Activated CD8-positive, alpha-beta T cell treated with anti-CD3 and anti-CD28 coated beads, Interleukin-2, amount 10 ng/mL, durations not matched to agents 7 days and 5 days (primary cell): ENCODE measurements around the gene VPS13A. TPM values are rescaled to one million over a fixed set of nuclear protein-coding genes. Genes with fewer than 3 reads are reported as not detected.
A peak's percentile ranks its signal among the peaks of the same experiment; 100 is the strongest.

ENCODE experiments used
- ATAC-seq: fragments of 150-1000 bp; cut with Tn5 transposase; one replicate; pipeline ENCODE4 v1.10.0; 2021; ENCODE audit warnings: moderate library complexity
- CTCF ChIA-PET: fragments of 350-600 bp; sonication (Branson Sonifier 250); formaldehyde crosslinking; loops from one replicate; lab custom pipeline; 2021; ENCODE audit warnings: antibody characterized with exemption; lab: Charles Lee
- POLR2A ChIA-PET: fragments of 350-600 bp; sonication (Branson Sonifier 250); formaldehyde crosslinking; loops from one replicate; lab custom pipeline; 2021; ENCODE audit warnings: antibody characterized with exemption; lab: Charles Lee
- DNase-seq: peaks from one replicate; pipeline ENCODE4 v3.0.0-alpha.2; 2020
- H3K27ac Mint-ChIP-seq: one replicate; pipeline ENCODE4 v1.8.0; 2021; ENCODE audit warnings: mild to moderate bottlenecking, mixed read lengths
- H3K27me3 Mint-ChIP-seq: one replicate; pipeline ENCODE4 v1.8.0; 2021; ENCODE audit warnings: low read depth, mixed read lengths
- H3K36me3 Mint-ChIP-seq: one replicate; pipeline ENCODE4 v1.8.0; 2021; ENCODE audit warnings: low read depth, mixed read lengths
- H3K4me1 Mint-ChIP-seq: one replicate; pipeline ENCODE4 v1.8.0; 2021; ENCODE audit warnings: low read depth, mixed read lengths
- H3K4me3 Mint-ChIP-seq: one replicate; pipeline ENCODE4 v1.8.0; 2021; ENCODE audit warnings: mild to moderate bottlenecking, mixed read lengths
- H3K9me3 Mint-ChIP-seq: one replicate; pipeline ENCODE4 v1.8.0; 2022; ENCODE audit warnings: mixed read lengths; ENCODE audit not compliant: insufficient read depth
- total RNA-seq, 2 experiments: library from RNA; stranded (reverse); gene quantifications; one replicate each; pipeline ENCODE4 v1.2.3, GENCODE V29; 2021

Gene VPS13A
- total RNA-seq, 2 experiments from 2014 or later, result 39.4 to 40.2 TPM

DNA sequence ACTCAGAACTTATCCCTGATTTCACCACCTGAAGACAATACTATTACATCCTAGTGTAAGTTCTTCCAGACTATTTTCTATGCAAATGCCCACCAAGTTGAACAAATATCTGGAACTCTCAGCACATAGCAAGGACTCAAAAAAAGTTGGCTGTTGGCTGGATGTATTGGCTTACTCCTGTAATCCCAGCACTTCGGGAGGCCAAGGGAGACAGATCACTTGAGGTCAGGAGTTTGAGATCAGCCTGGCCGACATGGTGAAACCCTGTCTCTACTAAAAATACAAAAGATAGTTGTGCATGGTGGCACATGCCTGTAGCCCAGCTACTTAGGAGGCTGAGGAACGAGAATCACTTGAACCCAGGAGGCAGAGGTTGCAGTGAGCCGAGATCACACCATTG is 15.0 kb upstream of the VPS13A start:
- Mint-ChIP-seq H3K9me3 (no peaks in the 10 kb centered on the region), H3K27me3 (peaks cover 15% of the 10 kb centered on the region), H3K4me1 (no peaks in the 10 kb centered on the region), H3K36me3 (no peaks in the 10 kb centered on the region), H3K27ac (no peak overlapping the region), H3K4me3 (no peak overlapping the region)
- no peak for ATAC-seq
- DNase-seq, result no peak
- CTCF ChIA-PET, result interaction anchor here (1.4 kb wide), 1 partner anchor 12 kb away, joined by 4 read pairs; no protein-coding TSS in a partner anchor
- POLR2A ChIA-PET, result no interaction called here

DNA sequence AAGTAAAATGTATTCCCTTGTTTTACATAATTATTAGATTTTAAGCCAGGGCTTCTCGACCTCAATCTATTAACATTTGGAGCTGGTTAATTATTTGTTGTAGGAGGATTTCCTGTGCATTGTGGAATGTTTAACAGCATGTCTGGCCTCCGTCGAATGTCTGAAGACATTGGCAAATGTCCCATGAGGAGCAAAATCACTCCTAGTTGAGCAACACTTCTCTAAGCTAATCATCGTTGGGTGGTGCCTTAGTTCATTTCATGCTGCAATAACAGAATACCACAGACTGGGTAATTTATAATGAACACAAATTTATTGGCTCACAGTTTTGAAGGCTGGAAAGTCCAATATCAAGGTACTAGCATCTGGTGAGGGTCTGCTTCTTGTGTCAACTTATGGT is 13.4 kb upstream of the VPS13A start:
- no peak overlapping the region for H3K27ac Mint-ChIP-seq
- peaks cover 15% of the 10 kb centered on the region for H3K27me3 Mint-ChIP-seq
- ATAC-seq (no peak), DNase-seq (no peak)
- H3K36me3 Mint-ChIP-seq, result no peaks in the 10 kb centered on the region
- H3K4me1 Mint-ChIP-seq, result peaks cover 2% of the 10 kb centered on the region
- no peaks in the 10 kb centered on the region for H3K9me3 Mint-ChIP-seq
- CTCF ChIA-PET, result no interaction called here
- POLR2A ChIA-PET, result no interaction called here
- no peak overlapping the region for H3K4me3 Mint-ChIP-seq

DNA sequence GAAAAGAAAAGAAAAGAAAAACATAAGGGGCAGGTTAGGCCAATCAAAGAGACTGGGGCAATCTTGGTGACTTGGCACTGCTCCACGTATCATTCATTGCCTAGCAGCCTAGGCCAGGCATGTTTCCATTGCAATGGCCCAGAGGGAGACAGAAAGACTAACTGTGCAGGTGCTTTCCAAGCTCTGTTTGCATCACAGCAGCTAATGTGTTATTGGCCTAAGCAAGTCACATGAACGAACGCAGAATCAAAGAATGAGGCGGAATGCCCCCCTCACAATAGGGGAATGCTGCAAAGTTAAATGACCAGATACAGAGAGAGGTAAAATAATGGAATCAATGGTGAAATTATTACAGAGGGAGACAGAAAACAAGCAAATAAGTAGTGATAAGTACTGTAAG is 11.1 kb upstream of the VPS13A start:
- DNase-seq (no peak), ATAC-seq (no peak)
- Mint-ChIP-seq H3K4me3 (no peak overlapping the region), H3K27me3 (peaks cover 4% of the 10 kb centered on the region), H3K36me3 (no peaks in the 10 kb centered on the region), H3K27ac (no peak overlapping the region), H3K4me1 (peaks cover 2% of the 10 kb centered on the region), H3K9me3 (no peaks in the 10 kb centered on the region)
- ChIA-PET CTCF (interaction anchor here (1.0 to 3.1 kb wide), 9 partner anchors 9 to 291 kb away, joined by 3 to 28 read pairs (median 13); partner anchors contain the start of gene VPS13A), POLR2A (no interaction called here)

DNA sequence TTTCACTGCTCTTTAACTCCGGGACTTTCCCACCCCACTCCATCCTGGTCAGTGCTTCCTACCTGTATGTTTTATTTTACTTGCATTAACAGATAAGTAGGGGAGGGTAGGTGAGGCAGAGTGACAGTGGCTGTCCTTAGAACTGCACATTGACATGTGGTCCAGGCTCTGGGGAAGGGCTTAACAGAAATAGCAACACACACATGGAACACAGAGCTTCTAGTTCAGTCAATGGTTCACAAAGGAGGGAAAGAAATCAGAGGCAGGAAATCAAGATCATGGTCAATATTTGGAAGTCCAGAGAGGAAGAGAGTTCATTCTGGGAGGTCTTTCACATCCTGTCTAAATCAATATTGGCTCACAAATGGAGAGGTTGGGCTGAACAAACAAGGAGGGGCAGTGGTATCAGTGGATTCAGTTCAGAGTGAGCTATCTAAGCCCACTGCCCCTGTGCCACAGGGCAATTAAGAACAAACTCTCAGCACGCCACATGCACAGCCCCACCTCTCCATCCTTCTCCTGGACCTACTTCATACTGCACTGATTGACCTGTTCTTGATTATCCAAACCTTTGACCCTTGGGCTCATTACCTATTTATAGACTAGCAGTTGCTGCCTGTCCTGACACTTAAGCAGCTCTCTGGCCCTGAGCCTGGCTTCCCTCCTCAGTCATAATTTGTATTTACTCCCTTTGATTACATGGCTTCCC is 6.2 kb upstream of the VPS13A start:
- Mint-ChIP-seq H3K36me3 (no peaks in the 10 kb centered on the region), H3K27me3 (peaks cover 5% of the 10 kb centered on the region), H3K27ac (no peak overlapping the region), H3K4me3 (no peak overlapping the region), H3K9me3 (no peaks in the 10 kb centered on the region), H3K4me1 (peaks cover 2% of the 10 kb centered on the region)
- ChIA-PET CTCF (interaction anchor here (1.1 kb wide), 1 partner anchor 45 kb away, joined by 3 read pairs; no protein-coding TSS in a partner anchor), POLR2A (no interaction called here)
- ATAC-seq (no peak), DNase-seq (no peak)

DNA sequence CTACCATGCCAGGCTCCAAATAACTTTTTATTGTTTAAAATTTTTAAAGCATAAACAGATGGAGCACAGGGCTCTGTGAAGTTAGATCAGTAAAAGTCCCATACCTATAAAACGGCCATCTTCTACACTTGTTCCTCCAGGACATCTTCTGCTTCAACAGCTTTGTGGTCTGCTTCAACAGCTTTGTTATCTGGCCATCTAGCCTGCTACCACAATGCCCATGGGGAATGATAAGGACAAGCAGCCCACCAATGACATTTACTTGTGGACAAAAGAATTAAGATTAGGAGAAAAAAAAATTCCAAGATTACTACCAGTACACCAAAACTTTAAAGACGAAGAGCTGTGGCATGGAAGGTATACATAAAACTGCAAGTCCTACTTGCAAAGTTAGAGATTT is 2.2 kb upstream of the VPS13A start:
- DNase-seq (no peak), ATAC-seq (no peak)
- H3K36me3 Mint-ChIP-seq, result peaks cover 7% of the 10 kb centered on the region
- CTCF ChIA-PET, result interaction anchor here (3.1 kb wide), 1 partner anchor 7 kb away, joined by 28 read pairs; no protein-coding TSS in a partner anchor
- H3K27me3 Mint-ChIP-seq, result peaks cover 8% of the 10 kb centered on the region
- no peak overlapping the region for H3K4me3 Mint-ChIP-seq
- POLR2A ChIA-PET, result no interaction called here
- peaks cover 18% of the 10 kb centered on the region for H3K4me1 Mint-ChIP-seq
- no peak overlapping the region for H3K27ac Mint-ChIP-seq
- no peaks in the 10 kb centered on the region for H3K9me3 Mint-ChIP-seq

DNA sequence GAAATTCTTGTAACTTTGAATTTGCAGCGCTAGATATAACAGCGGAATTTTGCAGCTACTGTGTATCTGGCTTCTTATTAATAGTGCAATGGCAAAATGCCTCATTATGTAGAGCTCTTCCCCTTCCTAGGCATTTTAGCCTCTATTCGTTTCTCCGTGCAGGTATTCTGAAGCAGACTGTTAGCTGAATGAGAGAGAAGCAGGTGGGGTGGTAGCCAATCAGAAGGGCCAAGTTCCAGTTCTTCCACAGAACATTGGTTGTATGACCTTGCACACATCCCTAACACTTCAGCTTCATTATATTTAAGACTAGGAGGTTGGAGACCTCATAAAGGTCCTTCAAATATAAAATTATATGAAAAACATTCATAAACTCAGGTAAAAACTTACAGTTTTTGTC is 1.2 kb upstream of the VPS13A start:
- no peak overlapping the region for H3K4me3 Mint-ChIP-seq

DNA sequence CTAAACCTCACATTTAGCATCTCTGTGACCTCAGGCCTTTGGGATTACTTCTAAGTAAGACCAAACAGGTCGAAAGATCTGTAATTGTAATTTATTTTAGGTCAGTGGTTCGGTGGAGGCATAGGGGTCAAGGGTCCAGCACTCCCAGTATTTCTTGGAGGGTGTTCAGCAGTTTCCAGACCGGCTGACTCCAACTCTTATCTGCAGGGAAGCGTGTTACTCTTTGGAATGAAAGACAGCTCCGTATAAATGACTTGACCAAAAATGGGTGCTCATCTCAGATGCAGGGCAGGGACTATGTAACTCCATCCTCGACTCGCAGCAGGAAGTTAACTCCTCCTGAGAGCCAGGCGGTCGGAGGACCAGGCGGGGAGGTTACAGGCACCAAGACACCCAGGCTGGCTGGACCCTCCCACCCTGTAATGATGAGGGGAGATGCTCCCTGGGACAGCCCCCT is 620 bp upstream of the VPS13A start:
- DNase-seq, result no peak
- no peak for ATAC-seq
- ChIA-PET POLR2A (interaction anchor here (0.6 to 1.4 kb wide), 3 partner anchors 8 to 782 kb away, joined by 3 read pairs; partner anchors contain the start of gene RFK), CTCF (interaction anchor here (0.7 to 3.1 kb wide), 4 partner anchors 9 to 313 kb away, joined by 3 to 28 read pairs (median 5); no protein-coding TSS in a partner anchor)
- H3K4me1 Mint-ChIP-seq, result peaks cover 21% of the 10 kb centered on the region
- H3K27ac Mint-ChIP-seq, result peak overlapping the region; percentile 89
- H3K36me3 Mint-ChIP-seq, result peaks cover 8% of the 10 kb centered on the region
- peaks cover 8% of the 10 kb centered on the region for H3K27me3 Mint-ChIP-seq
- H3K9me3 Mint-ChIP-seq, result no peaks in the 10 kb centered on the region
- H3K4me3 Mint-ChIP-seq, result peak overlapping the region; percentile 97

More for the DNA sequence above, 1.2 kb upstream of the VPS13A start:
- CTCF ChIA-PET, result interaction anchor here (1.4 to 3.1 kb wide), 3 partner anchors 8 to 281 kb away, joined by 3 to 28 read pairs (median 7); no protein-coding TSS in a partner anchor
- no peak for DNase-seq
- H3K27me3 Mint-ChIP-seq, result peaks cover 8% of the 10 kb centered on the region
- no peak for ATAC-seq
- POLR2A ChIA-PET, result interaction anchor here (1.4 kb wide), 1 partner anchor 7 kb away, joined by 3 read pairs; no protein-coding TSS in a partner anchor
- H3K36me3 Mint-ChIP-seq, result peaks cover 8% of the 10 kb centered on the region
- no peak overlapping the region for H3K27ac Mint-ChIP-seq
- no peaks in the 10 kb centered on the region for H3K9me3 Mint-ChIP-seq
- H3K4me1 Mint-ChIP-seq, result peaks cover 21% of the 10 kb centered on the region

DNA sequence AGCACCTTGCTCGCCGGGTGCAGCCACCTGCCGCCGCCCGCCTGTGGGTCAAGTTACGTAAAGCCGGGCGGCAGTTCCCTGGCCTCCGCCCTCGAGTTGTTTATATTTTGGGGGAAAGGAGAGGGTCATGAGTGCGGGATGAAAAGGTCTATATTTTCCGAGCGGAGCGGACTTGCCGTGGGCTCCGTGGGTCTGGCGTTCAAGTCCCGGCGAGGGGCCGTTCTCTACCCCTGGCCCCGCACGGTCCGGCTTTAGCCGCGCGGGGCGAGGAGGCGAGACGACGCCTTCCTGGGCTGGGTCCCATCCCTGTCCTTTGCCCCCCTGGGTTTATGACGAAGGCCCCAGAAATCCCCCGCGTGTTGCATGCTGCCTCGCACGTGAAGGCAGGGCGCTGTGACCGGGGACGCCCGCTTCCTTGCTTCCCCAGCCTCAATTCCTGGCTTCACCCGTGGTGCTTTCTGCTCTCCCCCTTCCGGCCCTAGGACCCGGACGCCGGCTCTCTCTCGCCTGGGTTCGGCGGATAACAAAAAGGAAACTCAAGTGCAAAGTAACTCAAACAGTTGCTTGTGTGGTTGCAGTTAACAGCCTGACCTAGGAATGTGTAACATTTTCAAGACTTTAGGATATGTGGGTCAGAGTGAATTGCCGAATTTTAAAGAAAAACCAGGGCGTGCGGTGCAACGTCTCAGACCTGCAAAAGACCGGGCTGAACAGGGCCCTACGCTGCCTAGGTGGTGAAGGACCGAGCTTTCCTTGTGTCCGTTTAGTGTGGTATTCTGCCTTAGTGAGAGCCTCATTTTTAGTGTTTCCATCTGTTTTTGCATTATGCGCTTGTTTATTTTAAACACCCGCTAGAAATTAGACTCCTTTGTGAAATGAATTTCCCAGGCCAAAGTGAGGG is 810 bp downstream of the VPS13A start:
- H3K36me3 Mint-ChIP-seq, result peaks cover 8% of the 10 kb centered on the region
- H3K27me3 Mint-ChIP-seq, result peaks cover 8% of the 10 kb centered on the region
- peak; percentile 61 for DNase-seq
- peak overlapping the region; percentile 97 for H3K4me3 Mint-ChIP-seq
- peak; percentile 9 for ATAC-seq
- H3K27ac Mint-ChIP-seq, result peak overlapping the region; percentile 89
- POLR2A ChIA-PET, result interaction anchor here (0.7 kb wide), 1 partner anchor 10 kb away, joined by 3 read pairs; no protein-coding TSS in a partner anchor
- H3K9me3 Mint-ChIP-seq, result no peaks in the 10 kb centered on the region
- peaks cover 24% of the 10 kb centered on the region for H3K4me1 Mint-ChIP-seq
- CTCF ChIA-PET, result interaction anchor here (0.6 to 3.1 kb wide), 4 partner anchors 10 to 803 kb away, joined by 3 to 28 read pairs (median 6); no protein-coding TSS in a partner anchor

DNA sequence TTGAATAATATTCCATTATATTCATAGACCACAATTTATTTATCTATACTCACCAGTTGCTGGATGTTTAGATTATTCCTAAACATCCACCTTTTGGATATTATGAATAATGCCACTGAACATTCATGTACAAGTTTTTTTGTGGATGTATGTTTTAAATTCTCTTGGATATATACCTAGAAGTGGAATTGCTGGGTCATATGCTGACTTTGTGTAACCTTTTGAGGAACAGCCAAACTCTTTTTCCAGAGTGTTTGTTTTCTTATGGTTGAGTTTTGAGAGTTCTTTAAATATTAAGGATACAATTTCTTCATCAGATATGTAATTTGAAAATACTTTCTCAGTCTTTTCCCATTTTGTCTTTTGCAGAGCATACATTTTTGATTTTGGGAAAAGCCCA is 2.7 kb downstream of the VPS13A start:
- peak overlapping the region; percentile 97 for H3K4me3 Mint-ChIP-seq
- DNase-seq, result no peak
- peaks cover 24% of the 10 kb centered on the region for H3K4me1 Mint-ChIP-seq
- no peak for ATAC-seq
- CTCF ChIA-PET, result no interaction called here
- H3K9me3 Mint-ChIP-seq, result no peaks in the 10 kb centered on the region
- peaks cover 12% of the 10 kb centered on the region for H3K36me3 Mint-ChIP-seq
- POLR2A ChIA-PET, result no interaction called here
- H3K27ac Mint-ChIP-seq, result no peak overlapping the region
- peaks cover 8% of the 10 kb centered on the region for H3K27me3 Mint-ChIP-seq

DNA sequence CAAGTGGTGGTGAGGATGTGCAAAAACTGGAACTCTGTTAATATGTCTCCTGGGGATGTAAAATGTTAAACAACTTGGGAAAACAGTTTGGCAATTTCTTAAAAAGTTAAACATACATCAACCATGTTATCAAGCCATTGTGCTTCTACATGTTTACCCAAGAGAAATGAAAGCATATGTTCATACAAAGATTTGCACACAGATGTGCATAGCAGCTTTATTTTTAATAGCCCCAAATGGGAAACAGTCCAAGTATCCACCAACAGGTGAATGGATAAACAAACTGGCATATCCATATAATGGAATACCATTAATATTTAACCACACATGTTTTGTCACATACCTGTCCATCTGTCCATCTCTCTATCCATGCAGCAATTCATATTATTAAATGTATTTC is 6.2 kb downstream of the VPS13A start:
- no peak overlapping the region for H3K4me3 Mint-ChIP-seq
- peaks cover 10% of the 10 kb centered on the region for H3K36me3 Mint-ChIP-seq
- DNase-seq (no peak), ATAC-seq (no peak)
- no peaks in the 10 kb centered on the region for H3K27me3 Mint-ChIP-seq
- CTCF ChIA-PET, result interaction anchor here (5.5 kb wide), 1 partner anchor 17 kb away, joined by 21 read pairs; no protein-coding TSS in a partner anchor
- peaks cover 18% of the 10 kb centered on the region for H3K4me1 Mint-ChIP-seq
- POLR2A ChIA-PET, result no interaction called here
- no peak overlapping the region for H3K27ac Mint-ChIP-seq
- H3K9me3 Mint-ChIP-seq, result no peaks in the 10 kb centered on the region

DNA sequence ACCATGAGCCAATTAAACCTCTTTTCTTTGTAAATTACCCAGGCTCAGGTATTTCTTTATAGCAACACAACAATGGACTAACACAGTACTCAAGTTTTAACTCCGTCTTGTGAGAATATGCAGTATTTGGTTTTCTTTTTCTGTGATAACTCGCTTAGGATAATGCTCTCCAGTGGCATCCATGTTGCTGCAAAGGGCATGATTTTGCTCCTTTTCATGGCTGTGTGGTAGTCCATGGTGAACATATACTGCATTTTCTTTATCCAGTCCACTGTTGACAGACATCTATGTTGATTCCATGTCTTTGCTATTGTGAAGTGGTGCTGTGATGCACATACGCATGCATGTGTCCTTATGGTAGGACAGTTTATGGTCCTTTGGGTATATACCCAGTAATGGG is 10.9 kb downstream of the VPS13A start:
- H3K9me3 Mint-ChIP-seq, result no peaks in the 10 kb centered on the region
- DNase-seq (no peak), ATAC-seq (no peak)
- ChIA-PET CTCF (no interaction called here), POLR2A (no interaction called here)
- H3K4me1 Mint-ChIP-seq, result peaks cover 10% of the 10 kb centered on the region
- H3K27me3 Mint-ChIP-seq, result no peaks in the 10 kb centered on the region
- H3K36me3 Mint-ChIP-seq, result peaks cover 18% of the 10 kb centered on the region
- H3K4me3 Mint-ChIP-seq, result no peak overlapping the region
- H3K27ac Mint-ChIP-seq, result no peak overlapping the region
